Panc1 (cell line): ENCODE measurements around the gene DZANK1. TPM values are rescaled to one million over a fixed set of nuclear protein-coding genes. Genes with fewer than 3 reads are reported as not detected.

Experiments used
- ATAC-seq: fragments of 200-7000 bp; cut with Tn5 transposase; 2 replicates; pipeline ENCODE4 v1.9.1; 2020; ENCODE audit warnings: mild to moderate bottlenecking, moderate library complexity
- BruUV-seq: library from RNA; stranded (reverse); fragments of 400-500 nt; replicated peaks from 2 replicates; lab custom pipeline; 2021; lab: Mats Ljungman, UMichigan
- CTCF ChIA-PET: fragments of 300-600 bp; sonication (Branson Sonifier 250); formaldehyde crosslinking; loops from one replicate; lab custom pipeline; 2022; ENCODE audit warnings: antibody characterized with exemption; lab: Charles Lee
- POLR2A ChIA-PET: fragments of 300-600 bp; sonication (Branson Sonifier 250); formaldehyde crosslinking; loops from one replicate; lab custom pipeline; 2022; ENCODE audit warnings: antibody characterized with exemption; lab: Charles Lee
- DNase-seq: peaks from one replicate; pipeline ENCODE4 v3.0.0-alpha.2; 2010; ENCODE audit warnings: low read depth, low spot score
- H3K27ac ChIP-seq: 2 replicates; pipeline ENCODE4 v1.5.1; 2011; ENCODE audit warnings: mild to moderate bottlenecking, low read length, inconsistent platforms
- H3K27me3 ChIP-seq: fragments of 200-500 bp; sonication (Bioruptor generic); 2 replicates; pipeline ENCODE4 v1.6.0; 2014; ENCODE audit warnings: low read length, inconsistent platforms; ENCODE audit not compliant: control insufficient read depth, insufficient read depth
- H3K36me3 ChIP-seq: fragments of 200-500 bp; sonication (Bioruptor generic); 2 replicates; pipeline ENCODE4 v1.5.1; 2014; ENCODE audit warnings: inconsistent platforms, mild to moderate bottlenecking, low read length, moderate library complexity; ENCODE audit not compliant: control insufficient read depth, insufficient read depth
- H3K4me1 ChIP-seq: 2 replicates; pipeline ENCODE4 v1.5.1; 2011; ENCODE audit warnings: inconsistent platforms, mild to moderate bottlenecking, low read length, moderate library complexity; ENCODE audit not compliant: control insufficient read depth, insufficient read depth
- H3K4me3 ChIP-seq, 2 experiments: 2 replicates each; pipeline ENCODE4 v1.5.1; 2011 to 2012; ENCODE audit warnings: low read depth in 2 of 2, low read length in 2 of 2, mild to moderate bottlenecking in 2 of 2, inconsistent platforms in 1 of 2, moderate library complexity in 1 of 2
- H3K9me3 ChIP-seq: fragments of 200-500 bp; sonication (Bioruptor generic); 2 replicates; pipeline ENCODE4 v1.5.1; 2014; ENCODE audit warnings: low read depth, mild to moderate bottlenecking, inconsistent platforms, low read length, moderate library complexity; ENCODE audit not compliant: control insufficient read depth, insufficient read depth
- POLR2AphosphoS5 ChIP-seq: IDR thresholded peaks from 2 replicates; pipeline ENCODE4 v1.6.1; 2012; ENCODE audit warnings: mild to moderate bottlenecking, low read depth, low read length, moderate library complexity
- SIN3A ChIP-seq: IDR thresholded peaks from 2 replicates; pipeline ENCODE4 v1.6.1; 2012; ENCODE audit warnings: low read depth, mild to moderate bottlenecking, low read length, moderate library complexity, borderline replicate concordance; ENCODE audit not compliant: insufficient read depth
- TCF7L2 ChIP-seq: IDR thresholded peaks from 2 replicates; pipeline ENCODE4 v1.6.1; 2011; ENCODE audit warnings: mild to moderate bottlenecking, low read depth, low read length, inconsistent platforms
- in situ Hi-C: cut with HindIII; loops from 2 replicates; pipeline ENCODE4 v1.10.0; 2016; ENCODE audit warnings: low sequenced_read_pairs, low pct_unique_long_range_greater_than_20kb
- intact Hi-C: fragments of 100-400 bp; cut with micrococcal nuclease; formaldehyde crosslinking; loops from one replicate; pipeline ENCODE4 v1.10.0; 2022; ENCODE audit not compliant: unreplicated experiment
- total RNA-seq: library from RNA; stranded (reverse); gene quantifications from one replicate; pipeline ENCODE4 v1.2.1, GENCODE V29; 2021; ENCODE audit not compliant: unreplicated experiment
- TF ChIP-seq, protein P1 (sequence below): fragments of 450-650 bp; IDR thresholded peaks from 2 replicates; pipeline ENCODE4 v1.5.1; 2017; ENCODE audit warnings: mild to moderate bottlenecking
- TF ChIP-seq, protein P2 (sequence below), 2 experiments: IDR thresholded peaks; 2 replicates each; pipeline ENCODE4 v1.6.1; 2011 to 2012; ENCODE audit warnings: low read depth in 2 of 2, control low read depth in 1 of 2, low read length in 1 of 2, mild to moderate bottlenecking in 1 of 2, moderate library complexity in 1 of 2; ENCODE audit not compliant: insufficient read depth in 1 of 2

Gene DZANK1
- total RNA-seq, 1 experiment from 2014 or later, result 3.0 TPM

DNA sequence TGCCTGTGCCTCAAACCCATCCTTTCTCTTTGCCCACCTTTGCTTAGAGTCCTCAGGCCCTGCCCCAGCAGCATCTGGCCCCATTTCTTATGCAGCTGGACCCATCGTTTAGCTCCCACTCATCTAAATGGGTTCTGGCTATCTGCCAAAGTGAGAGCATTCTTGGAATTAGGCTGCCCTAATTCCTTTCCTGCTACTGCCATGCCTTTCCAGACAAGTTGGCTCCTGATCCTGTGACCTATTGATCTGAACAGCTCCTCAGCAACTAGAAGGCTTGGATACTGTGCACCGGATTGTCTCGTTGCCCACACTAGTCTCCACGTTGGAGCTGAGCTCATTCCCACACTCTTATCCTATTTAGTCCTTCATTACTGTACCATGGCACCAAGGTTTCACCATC lies 22.9 kb downstream of the DZANK1 start:
- Histone ChIP-seq H3K27me3 (no peaks in the 10 kb centered on the region), H3K36me3 (no peaks in the 10 kb centered on the region), H3K9me3 (no peaks in the 10 kb centered on the region), H3K4me1 (no peaks in the 10 kb centered on the region), H3K4me3 (no peak overlapping the region), H3K27ac (no peak overlapping the region)
- no TSS peak for BruUV-seq
- intact Hi-C loops (no loop called here), in situ Hi-C loops (no loop called here)
- CTCF ChIA-PET, result no interaction called here
- POLR2A ChIA-PET, result no interaction called here
- ATAC-seq (no peak), DNase-seq (no peak)
- TF ChIP-seq SIN3A, result no peak

DNA sequence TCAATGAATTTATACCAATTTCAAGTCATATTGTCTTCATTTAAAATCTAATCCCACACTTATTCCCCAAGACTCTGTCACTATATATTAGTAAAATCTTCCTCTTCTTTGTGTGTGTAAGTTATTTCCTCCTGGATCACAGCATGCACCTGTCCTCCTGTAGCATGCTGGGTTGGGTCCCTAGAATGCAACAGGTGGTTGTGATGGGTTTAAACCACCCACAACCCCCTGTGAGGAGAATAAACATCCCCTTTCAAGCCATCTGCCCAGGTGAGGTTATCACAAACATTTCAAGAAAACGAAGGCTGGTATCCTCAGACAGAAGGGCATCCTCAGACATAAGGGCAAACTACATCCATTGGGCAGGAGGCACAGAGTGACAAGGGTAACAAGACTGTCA lies 26.4 kb downstream of the DZANK1 start:
- TF ChIP-seq, protein P1, sequence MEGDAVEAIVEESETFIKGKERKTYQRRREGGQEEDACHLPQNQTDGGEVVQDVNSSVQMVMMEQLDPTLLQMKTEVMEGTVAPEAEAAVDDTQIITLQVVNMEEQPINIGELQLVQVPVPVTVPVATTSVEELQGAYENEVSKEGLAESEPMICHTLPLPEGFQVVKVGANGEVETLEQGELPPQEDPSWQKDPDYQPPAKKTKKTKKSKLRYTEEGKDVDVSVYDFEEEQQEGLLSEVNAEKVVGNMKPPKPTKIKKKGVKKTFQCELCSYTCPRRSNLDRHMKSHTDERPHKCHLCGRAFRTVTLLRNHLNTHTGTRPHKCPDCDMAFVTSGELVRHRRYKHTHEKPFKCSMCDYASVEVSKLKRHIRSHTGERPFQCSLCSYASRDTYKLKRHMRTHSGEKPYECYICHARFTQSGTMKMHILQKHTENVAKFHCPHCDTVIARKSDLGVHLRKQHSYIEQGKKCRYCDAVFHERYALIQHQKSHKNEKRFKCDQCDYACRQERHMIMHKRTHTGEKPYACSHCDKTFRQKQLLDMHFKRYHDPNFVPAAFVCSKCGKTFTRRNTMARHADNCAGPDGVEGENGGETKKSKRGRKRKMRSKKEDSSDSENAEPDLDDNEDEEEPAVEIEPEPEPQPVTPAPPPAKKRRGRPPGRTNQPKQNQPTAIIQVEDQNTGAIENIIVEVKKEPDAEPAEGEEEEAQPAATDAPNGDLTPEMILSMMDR, result no peak
- TF ChIP-seq POLR2AphosphoS5 (no peak), SIN3A (no peak), TCF7L2 (no peak)
- TF ChIP-seq, protein P2, sequence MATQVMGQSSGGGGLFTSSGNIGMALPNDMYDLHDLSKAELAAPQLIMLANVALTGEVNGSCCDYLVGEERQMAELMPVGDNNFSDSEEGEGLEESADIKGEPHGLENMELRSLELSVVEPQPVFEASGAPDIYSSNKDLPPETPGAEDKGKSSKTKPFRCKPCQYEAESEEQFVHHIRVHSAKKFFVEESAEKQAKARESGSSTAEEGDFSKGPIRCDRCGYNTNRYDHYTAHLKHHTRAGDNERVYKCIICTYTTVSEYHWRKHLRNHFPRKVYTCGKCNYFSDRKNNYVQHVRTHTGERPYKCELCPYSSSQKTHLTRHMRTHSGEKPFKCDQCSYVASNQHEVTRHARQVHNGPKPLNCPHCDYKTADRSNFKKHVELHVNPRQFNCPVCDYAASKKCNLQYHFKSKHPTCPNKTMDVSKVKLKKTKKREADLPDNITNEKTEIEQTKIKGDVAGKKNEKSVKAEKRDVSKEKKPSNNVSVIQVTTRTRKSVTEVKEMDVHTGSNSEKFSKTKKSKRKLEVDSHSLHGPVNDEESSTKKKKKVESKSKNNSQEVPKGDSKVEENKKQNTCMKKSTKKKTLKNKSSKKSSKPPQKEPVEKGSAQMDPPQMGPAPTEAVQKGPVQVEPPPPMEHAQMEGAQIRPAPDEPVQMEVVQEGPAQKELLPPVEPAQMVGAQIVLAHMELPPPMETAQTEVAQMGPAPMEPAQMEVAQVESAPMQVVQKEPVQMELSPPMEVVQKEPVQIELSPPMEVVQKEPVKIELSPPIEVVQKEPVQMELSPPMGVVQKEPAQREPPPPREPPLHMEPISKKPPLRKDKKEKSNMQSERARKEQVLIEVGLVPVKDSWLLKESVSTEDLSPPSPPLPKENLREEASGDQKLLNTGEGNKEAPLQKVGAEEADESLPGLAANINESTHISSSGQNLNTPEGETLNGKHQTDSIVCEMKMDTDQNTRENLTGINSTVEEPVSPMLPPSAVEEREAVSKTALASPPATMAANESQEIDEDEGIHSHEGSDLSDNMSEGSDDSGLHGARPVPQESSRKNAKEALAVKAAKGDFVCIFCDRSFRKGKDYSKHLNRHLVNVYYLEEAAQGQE (IDR thresholded peaks at IDR 0.05; ENCODE audit: insufficient read depth in 1 of 2, low read depth in 2 of 2, low read length in 1 of 2), result no peak
- ChIA-PET POLR2A (no interaction called here), CTCF (no interaction called here)
- in situ Hi-C loops, result no loop called here
- Histone ChIP-seq H3K27me3 (no peaks in the 10 kb centered on the region), H3K36me3 (no peaks in the 10 kb centered on the region), H3K4me3 (no peak overlapping the region), H3K27ac (no peak overlapping the region), H3K4me1 (no peaks in the 10 kb centered on the region), H3K9me3 (no peaks in the 10 kb centered on the region)
- ATAC-seq (no peak), DNase-seq (no peak)
- BruUV-seq, result no TSS peak
- intact Hi-C loops, result no loop called here

DNA sequence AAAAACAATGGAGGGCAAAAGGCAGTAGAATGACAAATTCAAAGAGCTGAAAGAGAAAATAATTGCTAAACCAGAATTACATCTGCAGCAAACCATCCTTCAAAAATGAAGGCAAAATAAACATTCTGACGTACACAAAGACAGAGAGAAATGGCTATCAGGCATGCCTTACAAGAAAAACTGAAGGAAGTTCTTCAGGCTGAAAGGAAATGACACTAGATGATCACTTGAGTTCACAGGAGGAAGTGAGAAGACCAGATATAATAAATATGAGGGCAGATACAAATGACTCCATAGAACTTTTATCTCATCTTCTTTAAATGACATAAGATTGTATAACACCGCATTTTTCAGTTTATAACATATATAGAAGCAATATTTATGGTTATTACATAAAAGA lies 30.0 kb downstream of the DZANK1 start:
- DNase-seq (no peak), ATAC-seq (no peak)
- intact Hi-C loops (no loop called here), in situ Hi-C loops (no loop called here)
- no peaks in the 10 kb centered on the region for H3K36me3 ChIP-seq
- H3K4me3 ChIP-seq, result no peak overlapping the region
- no peaks in the 10 kb centered on the region for H3K27me3 ChIP-seq
- H3K4me1 ChIP-seq, result no peaks in the 10 kb centered on the region
- H3K9me3 ChIP-seq, result no peaks in the 10 kb centered on the region
- BruUV-seq, result no TSS peak
- TF ChIP-seq SIN3A, result no peak
- TF ChIP-seq, protein P2 (IDR thresholded peaks at IDR 0.05; ENCODE audit: insufficient read depth in 1 of 2, low read depth in 2 of 2, low read length in 1 of 2), result no peak
- TF ChIP-seq, protein P1, result no peak
- no peak for TF ChIP-seq POLR2AphosphoS5
- TF ChIP-seq TCF7L2, result no peak
- ChIA-PET POLR2A (no interaction called here), CTCF (no interaction called here)
- no peak overlapping the region for H3K27ac ChIP-seq
